Measurements from ENCODE around the gene ACADL.

ACADL gene

DNA sequence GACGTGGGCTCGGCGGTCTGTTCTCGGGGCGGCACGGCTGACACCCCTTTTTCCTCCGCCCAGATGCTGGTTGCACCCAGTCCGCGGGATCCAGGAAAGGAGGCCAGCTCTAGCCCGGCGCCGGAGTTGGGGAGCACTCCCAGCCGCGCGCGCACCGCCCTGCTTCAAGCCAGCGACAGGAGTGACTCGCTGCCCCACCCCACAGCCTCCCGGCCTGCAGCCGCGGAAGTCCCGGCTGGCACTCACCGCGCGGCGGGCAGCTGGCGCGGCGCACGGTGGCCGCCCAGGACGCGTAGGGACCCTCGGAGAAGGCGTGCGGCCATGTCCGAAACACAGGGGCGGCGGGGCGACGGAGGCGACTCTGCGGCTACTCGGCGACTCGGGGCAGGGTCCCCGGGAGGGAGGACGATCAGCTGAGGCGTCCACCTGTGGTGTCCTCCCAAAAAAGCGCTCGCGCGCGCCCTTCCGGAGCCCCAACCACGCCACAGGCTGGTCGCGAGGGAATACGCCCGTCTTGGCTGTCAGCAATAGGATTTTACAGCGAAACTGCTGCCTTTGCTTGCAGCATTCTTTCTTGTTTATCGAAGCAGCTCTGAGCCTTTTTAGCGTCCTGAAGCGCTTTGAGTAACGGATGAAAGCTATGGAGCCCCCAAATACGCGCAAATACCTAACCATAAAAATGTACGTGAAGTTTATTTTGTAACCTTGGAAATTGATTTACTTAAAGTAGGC lies at the start of gene ACADL:
Gene ACADL, minus strand, starts transcription at position 507 of the 732 bp plus-strand sequence. Its CDS starts 184 bp downstream, at position 323.
- no peaks in the 10 kb centered on the region for H3K9me3 ChIP-seq
- TF ChIP-seq, protein P1, sequence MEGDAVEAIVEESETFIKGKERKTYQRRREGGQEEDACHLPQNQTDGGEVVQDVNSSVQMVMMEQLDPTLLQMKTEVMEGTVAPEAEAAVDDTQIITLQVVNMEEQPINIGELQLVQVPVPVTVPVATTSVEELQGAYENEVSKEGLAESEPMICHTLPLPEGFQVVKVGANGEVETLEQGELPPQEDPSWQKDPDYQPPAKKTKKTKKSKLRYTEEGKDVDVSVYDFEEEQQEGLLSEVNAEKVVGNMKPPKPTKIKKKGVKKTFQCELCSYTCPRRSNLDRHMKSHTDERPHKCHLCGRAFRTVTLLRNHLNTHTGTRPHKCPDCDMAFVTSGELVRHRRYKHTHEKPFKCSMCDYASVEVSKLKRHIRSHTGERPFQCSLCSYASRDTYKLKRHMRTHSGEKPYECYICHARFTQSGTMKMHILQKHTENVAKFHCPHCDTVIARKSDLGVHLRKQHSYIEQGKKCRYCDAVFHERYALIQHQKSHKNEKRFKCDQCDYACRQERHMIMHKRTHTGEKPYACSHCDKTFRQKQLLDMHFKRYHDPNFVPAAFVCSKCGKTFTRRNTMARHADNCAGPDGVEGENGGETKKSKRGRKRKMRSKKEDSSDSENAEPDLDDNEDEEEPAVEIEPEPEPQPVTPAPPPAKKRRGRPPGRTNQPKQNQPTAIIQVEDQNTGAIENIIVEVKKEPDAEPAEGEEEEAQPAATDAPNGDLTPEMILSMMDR (IDR thresholded peaks at IDR 0.05) = no peak
- H3K36me3 ChIP-seq = no peaks in the 10 kb centered on the region
- peaks cover 91% of the 10 kb centered on the region for H3K27me3 ChIP-seq
- H3K4me1 ChIP-seq (ENCODE audit: control insufficient read depth in 1 of 2, insufficient read depth in 1 of 2, low read depth in 1 of 2, low read length in 1 of 2) = peaks cover 4 to 10% of the 10 kb centered on the region in 2 experiments
- H3K27ac ChIP-seq = no peak within 1 kb of the TSS
- no peak within 1 kb of the TSS for H3K4me3 ChIP-seq (ENCODE audit: low read depth in 1 of 2, low read length in 1 of 2)

DNA sequence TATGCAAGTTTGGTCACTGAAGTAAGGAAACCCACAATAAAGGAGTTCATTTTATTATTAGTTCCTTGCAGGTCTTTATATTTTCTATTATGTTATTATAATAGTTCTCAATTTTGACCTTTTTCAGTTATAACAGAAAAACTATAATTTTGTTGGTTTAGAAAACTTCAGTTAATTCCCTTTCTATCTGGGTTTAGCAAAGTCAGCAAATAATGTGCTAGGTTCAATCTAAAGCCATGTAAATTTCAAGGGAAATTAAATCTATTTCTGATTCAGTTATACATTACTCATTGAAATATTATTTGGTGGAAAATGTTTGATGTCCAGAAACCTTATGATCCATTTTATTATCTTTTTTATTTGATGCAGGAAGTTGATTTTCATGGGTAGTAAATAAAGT lies 46.1 kb upstream of the ACADL start:
- TF ChIP-seq, protein P1 (IDR thresholded peaks at IDR 0.05) = no peak
- Histone ChIP-seq H3K4me1 (ENCODE audit: control insufficient read depth in 1 of 2, insufficient read depth in 1 of 2, low read depth in 1 of 2, low read length in 1 of 2) (no peaks in the 10 kb centered on the region), H3K27me3 (peaks cover 8% of the 10 kb centered on the region)

DNA sequence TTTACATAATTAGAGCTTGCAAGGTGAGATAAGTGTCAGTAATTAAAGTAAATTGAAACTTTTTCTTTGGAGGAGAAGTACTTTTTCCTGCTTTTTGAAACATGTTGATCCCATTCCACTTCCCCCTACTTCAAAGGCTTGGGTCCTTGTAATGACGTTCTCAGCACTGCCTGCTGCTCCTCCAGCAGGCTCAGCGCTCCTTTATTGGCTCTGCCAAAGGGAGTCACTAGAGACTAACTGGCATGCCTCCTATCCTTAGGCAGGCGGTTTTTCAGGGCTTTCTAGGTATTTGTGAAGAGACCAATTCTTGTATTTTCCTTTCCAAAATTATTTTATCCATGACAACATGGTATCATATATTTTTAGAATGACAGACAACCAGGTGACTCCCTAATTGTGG lies 43.9 kb upstream of the ACADL start:
- H3K4me1 ChIP-seq (ENCODE audit: control insufficient read depth in 1 of 2, insufficient read depth in 1 of 2, low read depth in 1 of 2, low read length in 1 of 2) = no peaks in the 10 kb centered on the region
- H3K4me3 ChIP-seq (ENCODE audit: low read depth in 1 of 2, low read length in 1 of 2) = no peak overlapping the region
- H3K27me3 ChIP-seq = peaks cover 8% of the 10 kb centered on the region
- H3K27ac ChIP-seq = no peak overlapping the region
- TF ChIP-seq, protein P1 (IDR thresholded peaks at IDR 0.05) = no peak
- H3K36me3 ChIP-seq = no peaks in the 10 kb centered on the region
- no peaks in the 10 kb centered on the region for H3K9me3 ChIP-seq

More for the DNA sequence above, 46.1 kb upstream of the ACADL start:
- no peak overlapping the region for H3K4me3 ChIP-seq (ENCODE audit: low read depth in 1 of 2, low read length in 1 of 2)
- no peaks in the 10 kb centered on the region for H3K9me3 ChIP-seq
- H3K27ac ChIP-seq = no peak overlapping the region
- no peaks in the 10 kb centered on the region for H3K36me3 ChIP-seq

DNA sequence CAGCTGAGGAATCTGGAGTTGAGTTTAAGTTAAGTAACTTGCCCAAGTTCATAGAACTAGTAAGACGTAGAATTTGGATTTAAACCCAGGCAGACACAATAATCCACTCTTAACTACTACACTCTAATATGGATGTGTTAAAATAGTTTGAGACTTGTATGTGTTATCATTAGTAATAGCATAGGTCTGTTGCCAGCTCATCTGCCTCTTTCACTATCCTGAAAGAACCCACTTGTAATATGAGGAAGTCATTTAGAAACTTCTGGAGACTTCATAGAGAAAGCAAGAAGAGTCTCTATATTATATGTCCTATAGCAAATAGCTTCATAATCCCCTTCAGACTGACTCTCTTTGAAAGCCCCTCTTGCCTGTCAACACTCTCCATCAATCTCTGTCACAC lies 43.0 kb upstream of the ACADL start:
- Histone ChIP-seq H3K27me3 (peaks cover 8% of the 10 kb centered on the region), H3K4me1 (ENCODE audit: control insufficient read depth in 1 of 2, insufficient read depth in 1 of 2, low read depth in 1 of 2, low read length in 1 of 2) (no peaks in the 10 kb centered on the region), H3K9me3 (no peaks in the 10 kb centered on the region), H3K36me3 (no peaks in the 10 kb centered on the region), H3K4me3 (ENCODE audit: low read depth in 1 of 2, low read length in 1 of 2) (no peak overlapping the region), H3K27ac (no peak overlapping the region)
- TF ChIP-seq, protein P1 (IDR thresholded peaks at IDR 0.05) = no peak

DNA sequence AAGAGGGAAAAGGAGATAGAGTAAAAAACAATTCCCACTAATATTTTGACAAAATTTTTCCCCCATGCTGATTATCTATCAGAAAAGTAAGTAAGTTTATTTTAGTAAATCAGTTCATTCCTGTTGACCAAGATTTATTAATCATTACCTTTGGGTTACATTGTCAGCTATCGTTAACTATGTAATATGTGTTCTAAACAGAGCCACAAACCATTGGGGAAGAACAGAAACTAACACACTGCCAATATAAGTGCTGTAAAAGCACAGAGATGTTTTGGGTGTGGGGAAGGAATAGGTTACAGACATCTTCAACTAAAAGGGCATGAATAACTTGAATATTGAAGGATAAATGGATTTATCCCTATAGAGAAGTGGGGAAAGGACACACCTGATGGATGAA lies 42.5 kb upstream of the ACADL start:
- H3K4me3 ChIP-seq (ENCODE audit: low read depth in 1 of 2, low read length in 1 of 2) = no peak overlapping the region
- H3K4me1 ChIP-seq (ENCODE audit: control insufficient read depth in 1 of 2, insufficient read depth in 1 of 2, low read depth in 1 of 2, low read length in 1 of 2) = no peaks in the 10 kb centered on the region
- H3K36me3 ChIP-seq = no peaks in the 10 kb centered on the region
- no peaks in the 10 kb centered on the region for H3K9me3 ChIP-seq
- H3K27me3 ChIP-seq = peaks cover 8% of the 10 kb centered on the region
- TF ChIP-seq, protein P1 (IDR thresholded peaks at IDR 0.05) = no peak
- H3K27ac ChIP-seq = no peak overlapping the region

All from neutrophil (primary cell).